Endodermal cell (in vitro differentiated cells): ENCODE data around the gene TMEM121. TPM values are rescaled to one million over a fixed set of nuclear protein-coding genes. Genes with fewer than 3 reads are reported as not detected.
A peak's percentile ranks its signal among the peaks of the same experiment; 100 is the strongest.

Source experiments
- DNase-seq: peaks from one replicate; pipeline ENCODE4 v3.0.0-alpha.2; 2017
- H3K27ac ChIP-seq: 2 replicates; pipeline ENCODE4 v1.5.1; 2013; ENCODE audit warnings: mild to moderate bottlenecking, low read depth, low read length, moderate library complexity
- H3K27me3 ChIP-seq: 2 replicates; pipeline ENCODE4 v1.6.1; 2013; ENCODE audit warnings: mild to moderate bottlenecking, low read length, moderate library complexity; ENCODE audit not compliant: insufficient read depth, control insufficient read depth, poor library complexity, severe bottlenecking
- H3K36me3 ChIP-seq: 2 replicates; pipeline ENCODE4 v1.7.0; 2013; ENCODE audit warnings: mild to moderate bottlenecking, low read length, moderate library complexity; ENCODE audit not compliant: control insufficient read depth, insufficient read depth
- H3K4me1 ChIP-seq: one replicate; pipeline ENCODE4 v1.7.0; 2013; ENCODE audit warnings: low read length; ENCODE audit not compliant: control insufficient read depth, insufficient read depth
- H3K4me3 ChIP-seq: 2 replicates; pipeline ENCODE4 v1.5.1; 2013; ENCODE audit warnings: mild to moderate bottlenecking, low read length, moderate library complexity
- H3K9ac ChIP-seq: 2 replicates; pipeline ENCODE4 v1.6.1; 2013; ENCODE audit warnings: mild to moderate bottlenecking, low read length, moderate library complexity; ENCODE audit not compliant: poor library complexity, severe bottlenecking; ENCODE audit errors: extremely low read depth
- H3K9me3 ChIP-seq: 2 replicates; pipeline ENCODE4 v1.6.1; 2013; ENCODE audit warnings: mild to moderate bottlenecking, low read length, moderate library complexity; ENCODE audit not compliant: control insufficient read depth
- H3K27ac Mint-ChIP-seq: 2 replicates; pipeline ENCODE4 v1.8.0; 2020; ENCODE audit warnings: mixed read lengths
- H3K27me3 Mint-ChIP-seq: 2 replicates; pipeline ENCODE4 v1.8.0; 2021; ENCODE audit warnings: mild to moderate bottlenecking, mixed read lengths; ENCODE audit not compliant: insufficient read depth
- H3K36me3 Mint-ChIP-seq: 2 replicates; pipeline ENCODE4 v1.8.0; 2020; ENCODE audit warnings: low read depth, mixed read lengths
- H3K4me1 Mint-ChIP-seq: 2 replicates; pipeline ENCODE4 v1.8.0; 2020; ENCODE audit warnings: mixed read lengths
- H3K4me3 Mint-ChIP-seq: 2 replicates; pipeline ENCODE4 v1.8.0; 2020; ENCODE audit warnings: mild to moderate bottlenecking, moderate library complexity, mixed read lengths
- H3K9me3 Mint-ChIP-seq: 2 replicates; pipeline ENCODE4 v1.8.0; 2020; ENCODE audit warnings: mild to moderate bottlenecking, mixed read lengths
- WGBS, 2 experiments: methylation state at CpG; one replicate each; pipeline versions ENCODE4 v1.1.5 to v1.1.7; 2013; ENCODE audit warnings: missing lambda C conversion rate in 2 of 2, mixed read lengths in 1 of 2; ENCODE audit not compliant: insufficient coverage in 1 of 2, insufficient read length in 1 of 2; 5-methylcytosine and 5-hydroxymethylcytosine counted together
- long read RNA-seq, 4 experiments: library from polyadenylated mRNA in 2 of 4; library from RNA in 1 of 4; library from capped mRNA in 1 of 4; stranded (forward) in 3 of 4; unstranded in 1 of 4; transcript quantifications; one replicate each; pipeline ENCODE4 v2.0.0, GENCODE V29; 2020 to 2021; ENCODE audit warnings: inconsistent platforms in 1 of 4
- polyA plus RNA-seq, 2 experiments: library from polyadenylated mRNA; stranded (reverse); fragments of 50-300 nt; gene quantifications; one replicate each; pipeline ENCODE4 v1.2.3, GENCODE V29; 2013
- total RNA-seq, 2 donors: library from RNA; stranded (reverse); fragmentation: NEBNext Ultra II Directional in 1 of 2; extraction: Animal tissue kit (Norgen Biotek cat#: 25700) in 1 of 2; gene quantifications; 2 replicates in 1 of 2; 3 replicates in 1 of 2; pipeline ENCODE4 v1.2.1, GENCODE V29; 2021
- TF ChIP-seq, protein P1 (sequence below): fragments of 200-600 bp; sonication (generic); conservative IDR thresholded peaks from 2 replicates; pipeline ENCODE4 v1.5.0; 2021; ENCODE audit warnings: antibody characterized with exemption, mild to moderate bottlenecking

Gene TMEM121
- total RNA-seq: 1 to 10 TPM in 1 of 2 donors, under 1 TPM in 1; 0.29 to 1.5 TPM
- polyA plus RNA-seq (2013, experiment 1 of 2): 5.8 TPM
- polyA plus RNA-seq (2013, experiment 2 of 2): 6.1 TPM
- long read RNA-seq, experiment 1: 0 reads
- long read RNA-seq, experiment 2: 0 reads
- long read RNA-seq, experiment 3: 0 reads
- long read RNA-seq, experiment 4: 0 reads

- H3K27me3 Mint-ChIP-seq: peaks cover 57% of the 10 kb centered on the region
- peaks cover 50% of the 10 kb centered on the region for H3K27me3 ChIP-seq
Measured at GRCh38 chr14:105525861-105526775, at the start of gene TMEM121. TMEM121 (plus strand) TSS chr14:105526583; CDS start chr14:105528835, 2,252 bp downstream.

GRCh38 chr14:105476831-105477659, 49.3 kb upstream of the TMEM121 start:
- H3K4me1 Mint-ChIP-seq: peaks cover 2% of the 10 kb centered on the region
- Histone ChIP-seq H3K4me3 (no peak overlapping the region), H3K36me3 (no peaks in the 10 kb centered on the region), H3K27me3 (peaks cover 70% of the 10 kb centered on the region), H3K9me3 (no peaks in the 10 kb centered on the region), H3K4me1 (peaks cover 1% of the 10 kb centered on the region), H3K9ac (no peak overlapping the region), H3K27ac (no peak overlapping the region)
- no peak overlapping the region for H3K4me3 Mint-ChIP-seq
- H3K27ac Mint-ChIP-seq: no peak overlapping the region
- no peak for DNase-seq
- TF ChIP-seq, protein P1, sequence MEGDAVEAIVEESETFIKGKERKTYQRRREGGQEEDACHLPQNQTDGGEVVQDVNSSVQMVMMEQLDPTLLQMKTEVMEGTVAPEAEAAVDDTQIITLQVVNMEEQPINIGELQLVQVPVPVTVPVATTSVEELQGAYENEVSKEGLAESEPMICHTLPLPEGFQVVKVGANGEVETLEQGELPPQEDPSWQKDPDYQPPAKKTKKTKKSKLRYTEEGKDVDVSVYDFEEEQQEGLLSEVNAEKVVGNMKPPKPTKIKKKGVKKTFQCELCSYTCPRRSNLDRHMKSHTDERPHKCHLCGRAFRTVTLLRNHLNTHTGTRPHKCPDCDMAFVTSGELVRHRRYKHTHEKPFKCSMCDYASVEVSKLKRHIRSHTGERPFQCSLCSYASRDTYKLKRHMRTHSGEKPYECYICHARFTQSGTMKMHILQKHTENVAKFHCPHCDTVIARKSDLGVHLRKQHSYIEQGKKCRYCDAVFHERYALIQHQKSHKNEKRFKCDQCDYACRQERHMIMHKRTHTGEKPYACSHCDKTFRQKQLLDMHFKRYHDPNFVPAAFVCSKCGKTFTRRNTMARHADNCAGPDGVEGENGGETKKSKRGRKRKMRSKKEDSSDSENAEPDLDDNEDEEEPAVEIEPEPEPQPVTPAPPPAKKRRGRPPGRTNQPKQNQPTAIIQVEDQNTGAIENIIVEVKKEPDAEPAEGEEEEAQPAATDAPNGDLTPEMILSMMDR: no peak
- no peaks in the 10 kb centered on the region for H3K36me3 Mint-ChIP-seq
- 72 to 76% methylated on average over 10 to 16 of the region's 16 CpGs for WGBS, 2 experiments
- H3K9me3 Mint-ChIP-seq: peaks cover 2% of the 10 kb centered on the region
- H3K27me3 Mint-ChIP-seq: peaks cover 64% of the 10 kb centered on the region

More at GRCh38 chr14:105525861-105526775, at the start of gene TMEM121:
- peak; percentile 76 for DNase-seq
- Mint-ChIP-seq H3K9me3 (no peaks in the 10 kb centered on the region), H3K36me3 (no peaks in the 10 kb centered on the region), H3K4me1 (no peaks in the 10 kb centered on the region), H3K27ac (no peak within 1 kb of the TSS), H3K4me3 (peak within 1 kb of the TSS; percentile 42)
- Histone ChIP-seq H3K36me3 (no peaks in the 10 kb centered on the region), H3K9me3 (no peaks in the 10 kb centered on the region), H3K4me3 (no peak within 1 kb of the TSS), H3K27ac (no peak within 1 kb of the TSS), H3K9ac (no peak within 1 kb of the TSS), H3K4me1 (no peaks in the 10 kb centered on the region)
- TF ChIP-seq, protein P1: no peak
- 6 to 16% methylated on average over 27 to 83 of the region's 88 CpGs for WGBS, 2 experiments

- DNase-seq: no peak
- TF ChIP-seq, protein P1: no peak
- Mint-ChIP-seq H3K4me3 (no peak overlapping the region), H3K9me3 (peaks cover 2% of the 10 kb centered on the region), H3K4me1 (peaks cover 6% of the 10 kb centered on the region), H3K27ac (no peak overlapping the region), H3K27me3 (peaks cover 72% of the 10 kb centered on the region), H3K36me3 (no peaks in the 10 kb centered on the region)
- Histone ChIP-seq H3K9me3 (no peaks in the 10 kb centered on the region), H3K4me1 (peaks cover 2% of the 10 kb centered on the region), H3K4me3 (no peak overlapping the region), H3K36me3 (no peaks in the 10 kb centered on the region), H3K27me3 (peaks cover 78% of the 10 kb centered on the region), H3K27ac (no peak overlapping the region), H3K9ac (no peak overlapping the region)
- WGBS, 2 experiments: 15 to 41% methylated on average over 9 to 41 of the region's 56 CpGs
Measured at GRCh38 chr14:105477660-105478397, 48.6 kb upstream of the TMEM121 start.
